Measurements from ENCODE around the gene RPL37. TPM values are rescaled to one million over a fixed set of nuclear protein-coding genes. Genes with fewer than 3 reads are reported as not detected.
"Not testable (repeated sequence)": the region's sequence is repeated elsewhere in the genome, so short reads cannot be mapped to it uniquely, and the experiment has no call there.

Gene RPL37
- total RNA-seq, 2 donors from 2014 or later, result 867 to 934 TPM

GRCh38 chr5:40798012-40798800 lies 36.8 kb downstream of the RPL37 start, which contains the start of gene PRKAA1:
TSS of gene PRKAA1 (minus strand) at chr5:40798374. CDS start at chr5:40798189, 185 bp downstream.
- H3K36me3 ChIP-seq, result no peaks in the 10 kb centered on the region
- H3K4me3 ChIP-seq, result peak within 1 kb of the TSS; percentile 95
- H3K9me3 ChIP-seq, result no peaks in the 10 kb centered on the region
- no peaks in the 10 kb centered on the region for H3K27me3 ChIP-seq
- peak within 1 kb of the TSS; percentile 86 to 89 for H3K9ac ChIP-seq (ENCODE audit: low read depth in 2 of 2, low read length in 2 of 2)
- peak within 1 kb of the TSS; percentile 96 for H3K27ac ChIP-seq
- H3K4me1 ChIP-seq, result peaks cover 9% of the 10 kb centered on the region
- intact Hi-C loops (cut with DNase I), result no loop called here
- TF ChIP-seq, protein P1, sequence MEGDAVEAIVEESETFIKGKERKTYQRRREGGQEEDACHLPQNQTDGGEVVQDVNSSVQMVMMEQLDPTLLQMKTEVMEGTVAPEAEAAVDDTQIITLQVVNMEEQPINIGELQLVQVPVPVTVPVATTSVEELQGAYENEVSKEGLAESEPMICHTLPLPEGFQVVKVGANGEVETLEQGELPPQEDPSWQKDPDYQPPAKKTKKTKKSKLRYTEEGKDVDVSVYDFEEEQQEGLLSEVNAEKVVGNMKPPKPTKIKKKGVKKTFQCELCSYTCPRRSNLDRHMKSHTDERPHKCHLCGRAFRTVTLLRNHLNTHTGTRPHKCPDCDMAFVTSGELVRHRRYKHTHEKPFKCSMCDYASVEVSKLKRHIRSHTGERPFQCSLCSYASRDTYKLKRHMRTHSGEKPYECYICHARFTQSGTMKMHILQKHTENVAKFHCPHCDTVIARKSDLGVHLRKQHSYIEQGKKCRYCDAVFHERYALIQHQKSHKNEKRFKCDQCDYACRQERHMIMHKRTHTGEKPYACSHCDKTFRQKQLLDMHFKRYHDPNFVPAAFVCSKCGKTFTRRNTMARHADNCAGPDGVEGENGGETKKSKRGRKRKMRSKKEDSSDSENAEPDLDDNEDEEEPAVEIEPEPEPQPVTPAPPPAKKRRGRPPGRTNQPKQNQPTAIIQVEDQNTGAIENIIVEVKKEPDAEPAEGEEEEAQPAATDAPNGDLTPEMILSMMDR (IDR thresholded peaks at IDR 0.05), result peak; percentile 73
- DNase-seq, result peak; percentile 91

DNA sequence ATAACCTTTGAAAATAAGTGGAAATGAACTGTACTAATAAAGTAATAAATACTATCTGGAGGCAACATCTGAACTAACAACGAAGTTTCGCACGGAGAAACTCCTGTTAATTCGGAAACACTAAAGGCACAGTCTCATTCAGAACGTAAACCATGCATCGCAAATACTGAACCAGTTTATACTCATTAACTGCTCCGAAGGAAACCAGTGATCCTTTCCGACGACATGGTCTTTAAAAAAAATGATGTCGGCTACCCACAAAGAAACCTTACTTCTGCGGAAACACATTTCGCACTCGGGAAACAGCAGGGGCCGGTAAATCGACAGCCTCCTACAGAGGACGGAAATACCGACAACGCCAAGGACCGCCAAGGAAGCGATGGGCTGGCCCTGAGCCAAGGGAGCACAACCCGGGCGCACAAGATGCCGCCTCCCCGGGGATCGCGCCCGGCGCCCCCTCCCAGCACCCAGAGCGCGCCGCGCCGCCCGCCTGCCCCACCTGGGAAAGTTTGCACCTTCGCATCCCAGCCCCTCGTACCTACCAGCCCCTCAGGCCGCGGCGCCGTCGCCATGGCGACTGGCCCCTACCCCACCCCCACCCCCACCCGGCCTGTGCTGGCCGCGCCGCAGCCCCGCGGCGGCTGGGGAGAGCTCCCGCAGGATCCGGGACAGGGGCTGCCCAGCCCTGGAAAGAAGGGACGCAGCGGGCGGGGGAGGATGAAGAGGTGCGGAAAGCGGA lies 37.6 kb downstream of the RPL37 start:
- no peaks in the 10 kb centered on the region for H3K36me3 ChIP-seq
- H3K9me3 ChIP-seq, result no peaks in the 10 kb centered on the region
- peak overlapping the region; percentile 96 for H3K27ac ChIP-seq
- TF ChIP-seq, protein P1 (IDR thresholded peaks at IDR 0.05), result no peak
- H3K4me1 ChIP-seq, result peaks cover 9% of the 10 kb centered on the region
- intact Hi-C loops (cut with DNase I), result no loop called here
- peak overlapping the region; percentile 86 to 89 for H3K9ac ChIP-seq (ENCODE audit: low read depth in 2 of 2, low read length in 2 of 2)
- H3K4me3 ChIP-seq, result peak overlapping the region; percentile 95
- peak; percentile 86 for DNase-seq
- no peaks in the 10 kb centered on the region for H3K27me3 ChIP-seq

GRCh38 chr5:40796487-40796889 lies 38.5 kb downstream of the RPL37 start:
- no peaks in the 10 kb centered on the region for H3K9me3 ChIP-seq
- H3K27me3 ChIP-seq, result no peaks in the 10 kb centered on the region
- no peak for DNase-seq
- H3K9ac ChIP-seq (ENCODE audit: low read depth in 2 of 2, low read length in 2 of 2), result peak overlapping the region in 1 of 2 donors; percentile 89
- H3K4me1 ChIP-seq, result peaks cover 9% of the 10 kb centered on the region
- H3K36me3 ChIP-seq, result no peaks in the 10 kb centered on the region
- intact Hi-C loops (cut with DNase I), result no loop called here
- H3K27ac ChIP-seq, result peak overlapping the region; percentile 96
- H3K4me3 ChIP-seq, result peak overlapping the region; percentile 95
- TF ChIP-seq, protein P1 (IDR thresholded peaks at IDR 0.05), result no peak

DNA sequence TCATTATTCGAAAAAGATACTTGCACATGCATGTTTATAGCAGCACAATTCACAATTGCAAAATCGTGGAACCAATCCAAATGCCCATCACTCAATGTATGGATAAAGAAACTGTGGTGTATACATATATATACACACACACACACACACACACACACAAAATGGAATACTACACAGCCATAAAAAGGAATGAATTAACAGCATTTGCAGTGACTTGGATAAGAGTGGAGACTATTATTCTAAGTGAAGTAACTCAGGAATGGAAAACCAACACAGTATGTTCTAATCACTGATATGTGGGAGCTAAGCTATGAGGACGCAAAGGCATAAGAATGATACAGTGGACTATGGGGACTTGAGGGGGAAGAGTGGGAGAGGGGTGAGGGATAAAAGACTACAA lies 40.1 kb downstream of the RPL37 start:
- H3K27ac ChIP-seq; H3K4me3 ChIP-seq; H3K36me3 ChIP-seq; H3K27me3 ChIP-seq; H3K9me3 ChIP-seq; H3K4me1 ChIP-seq; H3K9ac ChIP-seq (ENCODE audit: low read depth in 2 of 2, low read length in 2 of 2); intact Hi-C loops (cut with DNase I); DNase-seq: not testable (repeated sequence)

GRCh38 chr5:40794340-40794739 lies 40.7 kb downstream of the RPL37 start:
- H3K27ac ChIP-seq; DNase-seq; H3K9me3 ChIP-seq; H3K4me3 ChIP-seq; H3K9ac ChIP-seq (ENCODE audit: low read depth in 2 of 2, low read length in 2 of 2); H3K27me3 ChIP-seq; intact Hi-C loops (cut with DNase I); H3K36me3 ChIP-seq: not testable (repeated sequence)
- H3K4me1 ChIP-seq, result peaks cover 14% of the 10 kb centered on the region

DNA sequence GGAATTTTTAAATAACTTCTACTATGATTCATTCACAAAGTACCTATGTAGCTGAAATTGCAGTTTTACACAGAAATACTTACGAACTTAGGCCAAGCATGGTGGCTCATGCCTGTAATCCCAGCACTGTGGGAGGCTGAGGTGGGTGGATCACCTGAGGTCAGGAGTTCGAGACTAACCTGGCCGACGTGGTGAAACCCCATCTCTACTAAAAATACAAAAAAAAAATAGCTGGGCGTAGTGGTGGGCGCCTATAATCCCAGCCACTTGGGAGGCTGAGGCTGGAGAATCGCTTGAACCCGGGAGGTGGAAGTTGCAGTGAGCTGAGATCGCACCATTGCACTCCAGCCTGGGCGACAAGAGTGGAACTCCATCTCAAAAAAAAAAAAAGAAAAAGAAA lies 42.3 kb downstream of the RPL37 start:
- H3K27me3 ChIP-seq; intact Hi-C loops (cut with DNase I); H3K9ac ChIP-seq (ENCODE audit: low read depth in 2 of 2, low read length in 2 of 2); DNase-seq; H3K27ac ChIP-seq; H3K36me3 ChIP-seq; H3K9me3 ChIP-seq; H3K4me3 ChIP-seq: not testable (repeated sequence)
- peaks cover 14% of the 10 kb centered on the region for H3K4me1 ChIP-seq
